Vagina (tissue), 2 donors: ENCODE data around the gene GLB1L3. TPM values are rescaled to one million over a fixed set of nuclear protein-coding genes. Genes with fewer than 3 reads are reported as not detected.
"Not testable (repeated sequence)": the region's sequence is repeated elsewhere in the genome, so short reads cannot be mapped to it uniquely, and the experiment has no call there.

Source experiments
- DNase-seq, 2 donors: peaks; one replicate each; pipeline ENCODE4 v3.0.0-alpha.2; 2017; ENCODE audit errors: extremely low spot score in 2 of 2
- H3K27ac ChIP-seq: fragments of 200-600 bp; sonication (generic); one replicate; pipeline ENCODE4 v1.5.1; 2019
- H3K27me3 ChIP-seq: fragments of 200-600 bp; sonication (generic); one replicate; pipeline ENCODE4 v1.5.1; 2019
- H3K36me3 ChIP-seq, 2 donors: fragments of 200-600 bp; sonication (generic); one replicate each; pipeline ENCODE4 v1.5.1; 2017 to 2019
- H3K4me1 ChIP-seq: fragments of 200-600 bp; sonication (generic); one replicate; pipeline ENCODE4 v1.5.1; 2019
- H3K4me3 ChIP-seq, 2 donors: fragments of 200-600 bp; sonication (generic); 1 replicate in 1 of 2; 2 replicates in 1 of 2; pipeline ENCODE4 v1.5.1; 2016 to 2019
- H3K9me3 ChIP-seq: fragments of 200-600 bp; sonication (generic); one replicate; pipeline ENCODE4 v1.5.1; 2019
- CTCF ChIP-seq, 3 experiments: fragments of 450-650 bp in 2 of 3; fragments of 200-600 bp in 1 of 3; sonication (generic) in 1 of 3; IDR thresholded peaks; one replicate each; pipeline ENCODE4 v1.5.1; 2017 to 2019; ENCODE audit warnings: antibody characterized with exemption in 3 of 3, mild to moderate bottlenecking in 2 of 3, moderate library complexity in 2 of 3
- POLR2A ChIP-seq, 2 donors: fragments of 450-650 bp; IDR thresholded peaks; one replicate each; pipeline ENCODE4 v1.6.1; 2017; ENCODE audit warnings: antibody characterized with exemption in 2 of 2, mild to moderate bottlenecking in 2 of 2, moderate library complexity in 2 of 2
- POLR2AphosphoS5 ChIP-seq, 2 donors: sonication (generic); formaldehyde crosslinking; IDR thresholded peaks; one replicate each; pipeline ENCODE4 v1.9.0; 2017; ENCODE audit warnings: antibody characterized with exemption in 2 of 2, mild to moderate bottlenecking in 2 of 2, low read depth in 1 of 2; ENCODE audit not compliant: insufficient read depth in 1 of 2
- intact Hi-C: fragments of 100-400 bp; cut with DNase I; formaldehyde crosslinking; loops from one replicate; pipeline ENCODE4 v1.15.1; 2023
- total RNA-seq: library from RNA; depleted of rRNA; stranded (reverse); fragments of >200 nt; gene quantifications from one replicate; pipeline ENCODE4 v1.2.3, GENCODE V29; 2016

The GLB1L3 gene
- total RNA-seq, 1 donor from 2014 or later, result 2.2 TPM

- no peaks in the 10 kb centered on the region for H3K27me3 ChIP-seq
- no peak for TF ChIP-seq POLR2AphosphoS5 (IDR thresholded peaks at IDR 0.05; ENCODE audit: insufficient read depth in 1 of 2, low read depth in 1 of 2)
- no peak for TF ChIP-seq POLR2A (IDR thresholded peaks at IDR 0.05)
- no peak for TF ChIP-seq CTCF (IDR thresholded peaks at IDR 0.05)
- H3K36me3 ChIP-seq, result peaks cover 0 to 8% of the 10 kb centered on the region in 2 donors
- peak overlapping the region; percentile 92 to 98 for H3K4me3 ChIP-seq
- no peaks in the 10 kb centered on the region for H3K9me3 ChIP-seq
- intact Hi-C loops, result no loop called here
- no peak for DNase-seq
- H3K27ac ChIP-seq, result no peak overlapping the region
- H3K4me1 ChIP-seq, result peaks cover 24% of the 10 kb centered on the region
Measured at GRCh38 chr11:134254433-134255183, 21.6 kb upstream of the GLB1L3 start.

- H3K4me3 ChIP-seq, H3K27ac ChIP-seq, H3K27me3 ChIP-seq, intact Hi-C loops, DNase-seq, H3K9me3 ChIP-seq: not testable (repeated sequence)
- peaks cover 24% of the 10 kb centered on the region for H3K4me1 ChIP-seq
- H3K36me3 ChIP-seq, result peaks cover 0 to 11% of the 10 kb centered on the region in 2 donors
Measured at GRCh38 chr11:134255184-134255561, 21.0 kb upstream of the GLB1L3 start.

GRCh38 chr11:134257101-134257500 is 19.1 kb upstream of the GLB1L3 start:
- no peak overlapping the region for H3K27ac ChIP-seq
- no peak overlapping the region for H3K4me3 ChIP-seq
- H3K36me3 ChIP-seq, result peaks cover 0 to 28% of the 10 kb centered on the region in 2 donors
- no peaks in the 10 kb centered on the region for H3K9me3 ChIP-seq
- peaks cover 17% of the 10 kb centered on the region for H3K4me1 ChIP-seq
- intact Hi-C loops, result no loop called here
- no peaks in the 10 kb centered on the region for H3K27me3 ChIP-seq
- TF ChIP-seq POLR2A (IDR thresholded peaks at IDR 0.05), result no peak
- no peak for TF ChIP-seq CTCF (IDR thresholded peaks at IDR 0.05)
- TF ChIP-seq POLR2AphosphoS5 (IDR thresholded peaks at IDR 0.05; ENCODE audit: insufficient read depth in 1 of 2, low read depth in 1 of 2), result no peak
- DNase-seq, result no peak

- no peak for TF ChIP-seq POLR2AphosphoS5 (IDR thresholded peaks at IDR 0.05; ENCODE audit: insufficient read depth in 1 of 2, low read depth in 1 of 2)
- intact Hi-C loops, result no loop called here
- H3K9me3 ChIP-seq, result no peaks in the 10 kb centered on the region
- no peak overlapping the region for H3K4me3 ChIP-seq
- H3K36me3 ChIP-seq, result peaks cover 0 to 43% of the 10 kb centered on the region in 2 donors
- H3K27ac ChIP-seq, result no peak overlapping the region
- H3K27me3 ChIP-seq, result no peaks in the 10 kb centered on the region
- DNase-seq, result no peak
- H3K4me1 ChIP-seq, result peaks cover 9% of the 10 kb centered on the region
Measured at GRCh38 chr11:134258577-134258976, 17.6 kb upstream of the GLB1L3 start.

- H3K27me3 ChIP-seq, result no peaks in the 10 kb centered on the region
- H3K27ac ChIP-seq, result no peak overlapping the region
- DNase-seq, result no peak
- no peak overlapping the region for H3K4me3 ChIP-seq
- H3K9me3 ChIP-seq, result no peaks in the 10 kb centered on the region
- peaks cover 0 to 43% of the 10 kb centered on the region in 2 donors for H3K36me3 ChIP-seq
- TF ChIP-seq POLR2AphosphoS5 (IDR thresholded peaks at IDR 0.05; ENCODE audit: insufficient read depth in 1 of 2, low read depth in 1 of 2) (no peak), CTCF (IDR thresholded peaks at IDR 0.05) (no peak), POLR2A (IDR thresholded peaks at IDR 0.05) (no peak)
- H3K4me1 ChIP-seq, result no peaks in the 10 kb centered on the region
- intact Hi-C loops, result no loop called here
Measured at GRCh38 chr11:134260503-134260902, 15.7 kb upstream of the GLB1L3 start.

- Histone ChIP-seq H3K4me1 (no peaks in the 10 kb centered on the region), H3K27ac (no peak overlapping the region), H3K27me3 (no peaks in the 10 kb centered on the region), H3K36me3 (peaks cover 0 to 43% of the 10 kb centered on the region in 2 donors), H3K4me3 (no peak overlapping the region), H3K9me3 (no peaks in the 10 kb centered on the region)
- DNase-seq, result no peak
- TF ChIP-seq CTCF (IDR thresholded peaks at IDR 0.05), result no peak
- intact Hi-C loops, result no loop called here
Measured at GRCh38 chr11:134260983-134261382, 15.2 kb upstream of the GLB1L3 start.
